Upper lobe of left lung (tissue), 4 donors: ENCODE data around the gene THRAP3.

Experiments used
- CTCF ChIP-seq, 6 experiments: fragments of 450-650 bp in 4 of 6; fragments of 200-600 bp in 2 of 6; sonication (generic) in 2 of 6; IDR thresholded peaks; one replicate each; pipeline ENCODE4 v1.5.1; 2016 to 2019; ENCODE audit warnings: antibody characterized with exemption in 6 of 6
- POLR2A ChIP-seq, 4 donors: fragments of 450-650 bp; IDR thresholded peaks; one replicate each; pipeline ENCODE4 v1.5.1; 2016 to 2017; ENCODE audit warnings: antibody characterized with exemption in 4 of 4, mild to moderate bottlenecking in 2 of 4

- TF ChIP-seq CTCF (IDR thresholded peaks at IDR 0.05) (no peak), POLR2A (IDR thresholded peaks at IDR 0.05) (no peak)
Observed at GRCh38 chr1:36309397-36309796, 85.2 kb downstream of the THRAP3 start.
